K562 treated with DMSO at 1 percent for 48 hours (cell line): Measurements from ENCODE around the gene AKT1. TPM values are rescaled to one million over a fixed set of nuclear protein-coding genes. Genes with fewer than 3 reads are reported as not detected.

Source experiments
- total RNA-seq: library from RNA; unstranded; fragments of 300-600 nt; gene quantifications from 2 replicates; pipeline ENCODE4 v1.2.3, GENCODE V29; 2022; ENCODE audit warnings: low replicate concordance; ENCODE audit errors: extremely low read depth

AKT1 gene
- not detected in 2 replicates for total RNA-seq

DNA sequence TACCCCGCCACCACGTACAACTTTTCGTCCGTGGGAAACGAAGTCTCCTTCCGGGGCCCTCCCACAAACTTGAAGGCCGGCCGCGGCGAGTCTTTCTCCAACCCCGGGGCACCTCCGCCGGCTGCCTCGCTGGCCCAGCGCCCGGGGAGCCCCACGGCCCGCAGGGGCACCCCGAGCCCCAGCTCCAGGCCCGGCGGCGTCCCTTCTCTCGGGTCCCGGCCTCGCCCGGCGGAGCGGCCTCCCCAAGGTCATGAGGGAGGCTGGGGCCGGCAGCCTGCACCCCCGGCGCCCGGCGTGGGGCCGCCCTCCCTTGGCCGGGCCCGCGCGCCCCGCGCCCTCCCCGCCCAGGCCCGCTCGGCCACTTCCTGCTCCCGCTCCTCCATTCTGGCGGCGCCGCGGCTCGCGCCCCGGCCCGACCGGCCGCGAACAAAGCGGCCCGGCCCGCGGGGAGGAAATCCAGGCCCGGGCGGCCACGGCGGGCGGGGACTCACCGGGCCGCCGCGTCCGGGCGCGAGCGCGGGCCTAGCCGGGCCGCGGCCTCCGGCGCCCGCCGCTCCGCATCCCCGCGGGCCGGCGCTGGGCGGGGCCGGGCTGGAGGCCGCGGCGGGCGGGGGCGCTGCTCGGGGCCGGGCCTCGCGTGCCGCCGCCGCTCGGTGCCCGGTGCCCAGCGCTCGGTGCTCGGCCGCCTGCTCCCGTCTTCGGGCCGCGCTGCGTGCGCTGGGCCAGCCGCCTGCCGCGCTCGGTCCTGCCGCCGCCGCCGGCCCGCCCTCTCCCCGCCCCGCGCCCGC, at the start of gene AKT1:
Gene AKT1, minus strand, starts transcription at position 756 of the 788 bp plus-strand sequence. CDS start 3,105 bp downstream, outside the sequence.

DNA sequence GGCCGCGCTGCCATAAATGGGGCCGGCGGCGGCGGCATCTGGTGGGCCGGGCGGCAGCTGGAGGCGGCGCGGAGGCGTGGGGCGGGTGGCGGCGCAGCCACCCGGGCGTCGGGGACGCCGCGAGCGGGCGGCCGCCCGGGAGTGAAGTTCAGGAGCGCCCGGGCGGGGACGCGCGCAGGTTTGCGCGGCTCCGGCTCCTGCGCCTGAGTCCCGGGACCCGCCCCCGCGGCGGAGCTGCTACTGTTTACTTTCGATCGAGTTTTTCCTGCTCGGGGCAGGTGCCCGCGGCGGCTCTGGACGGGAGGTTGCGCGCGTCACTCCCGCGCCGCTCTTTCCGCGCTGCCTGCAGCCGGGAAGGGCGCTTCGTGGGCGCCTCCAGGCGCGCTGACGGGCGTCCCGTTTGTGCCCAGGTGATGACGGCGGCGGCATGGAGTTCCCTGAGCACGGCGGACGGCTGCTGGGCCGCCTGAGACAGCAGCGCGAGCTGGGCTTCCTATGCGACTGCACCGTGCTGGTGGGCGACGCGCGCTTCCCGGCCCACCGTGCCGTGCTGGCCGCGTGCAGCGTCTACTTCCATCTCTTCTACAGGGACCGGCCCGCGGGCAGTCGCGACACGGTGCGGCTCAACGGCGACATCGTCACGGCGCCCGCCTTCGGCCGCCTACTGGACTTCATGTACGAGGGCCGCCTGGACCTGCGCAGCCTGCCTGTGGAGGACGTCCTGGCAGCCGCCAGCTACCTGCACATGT, 5.4 kb upstream of the AKT1 start, which contains the start of gene ZBTB42:
Gene ZBTB42, plus strand, starts transcription at position 331 of the 749 bp plus-strand sequence. Its CDS starts 97 bp downstream, at position 428.

DNA sequence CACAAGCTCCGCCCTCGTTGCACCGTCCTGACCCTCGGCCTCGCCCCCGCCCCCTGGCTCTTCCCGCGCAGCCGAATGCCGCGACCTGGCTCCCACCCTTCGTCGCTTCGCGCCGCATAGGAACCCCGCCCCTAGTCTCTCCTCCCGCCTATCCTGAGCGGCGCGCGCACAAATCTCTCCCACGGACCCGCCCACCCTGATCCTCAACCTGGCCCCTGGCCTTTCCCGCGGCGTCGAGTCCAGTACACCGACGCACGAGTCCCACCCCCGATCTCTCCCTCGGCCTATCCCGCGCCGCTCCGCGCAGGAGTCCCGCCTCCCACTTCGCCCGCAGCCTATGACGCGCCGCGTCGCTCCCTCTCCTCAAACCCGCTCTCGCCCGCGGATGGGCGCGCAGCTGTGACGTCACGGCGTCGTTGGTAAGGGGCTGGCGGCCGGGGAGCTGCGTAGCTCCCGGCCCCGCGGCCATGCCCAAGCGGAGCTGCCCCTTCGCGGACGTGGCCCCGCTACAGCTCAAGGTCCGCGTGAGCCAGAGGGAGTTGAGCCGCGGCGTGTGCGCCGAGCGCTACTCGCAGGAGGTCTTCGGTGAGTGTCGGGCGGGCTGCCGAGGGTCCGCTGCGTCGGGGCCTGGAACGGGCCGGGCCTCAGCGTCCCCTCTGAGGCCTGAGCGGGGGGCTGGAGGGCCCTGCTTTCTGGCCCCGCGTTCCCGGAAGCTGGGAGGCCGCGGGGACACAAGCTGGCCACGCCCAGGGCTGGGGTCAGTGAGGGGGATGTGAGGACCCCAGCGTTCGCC, 42.6 kb downstream of the AKT1 start, which contains the start of gene SIVA1:
Gene SIVA1, plus strand, starts transcription at position 413 of the 793 bp plus-strand sequence. Its CDS starts 55 bp downstream, at position 468.

DNA sequence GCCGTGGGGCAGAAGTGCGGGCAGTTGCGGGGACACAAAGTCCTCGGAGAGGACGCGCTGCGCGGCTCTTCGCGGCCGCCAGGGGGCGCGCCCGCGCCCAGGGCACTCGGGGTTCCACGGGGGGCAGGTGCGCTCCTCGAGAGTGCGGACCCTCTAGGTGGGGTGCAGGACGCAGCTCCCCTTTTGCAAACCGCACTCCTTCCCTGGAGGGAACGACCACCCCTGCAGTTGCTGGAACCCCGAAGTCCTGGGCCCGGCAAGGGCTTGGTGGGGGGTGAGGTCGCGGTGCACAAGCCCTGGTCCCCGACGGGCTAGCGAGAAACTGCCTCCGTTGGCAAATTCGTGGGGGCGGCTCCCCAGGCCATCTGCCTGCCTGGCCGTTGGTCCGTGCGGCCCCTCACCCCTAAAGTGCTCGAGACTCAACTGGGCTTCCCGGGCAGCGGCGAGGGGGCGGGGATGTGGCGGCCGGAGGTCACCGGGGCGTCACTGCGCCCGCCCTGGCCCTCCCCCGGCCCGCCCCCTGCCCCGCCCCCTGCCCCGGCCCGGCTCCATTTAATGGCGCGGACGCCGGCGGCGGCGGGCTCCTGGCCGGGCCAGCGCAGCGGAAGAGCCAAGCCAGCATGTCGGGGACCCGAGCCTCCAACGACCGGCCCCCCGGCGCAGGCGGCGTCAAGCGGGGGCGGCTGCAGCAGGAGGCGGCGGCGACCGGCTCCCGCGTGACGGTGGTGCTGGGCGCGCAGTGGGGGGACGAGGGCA, 71.7 kb downstream of the AKT1 start, which contains the start of gene ADSS1:
Gene ADSS1, plus strand, starts transcription at position 579 of the 756 bp plus-strand sequence. Its CDS starts 42 bp downstream, at position 621.

Other genes with a start within 250 kb of the AKT1 start
- not detected in 2 replicates for gene C14orf180, start 216.0 kb downstream of the AKT1 start, total RNA-seq
- not detected in 2 replicates for gene TMEM179, start 191.0 kb downstream of the AKT1 start, total RNA-seq
- not detected in 2 replicates for gene INF2, start 106.1 kb downstream of the AKT1 start, total RNA-seq
- not detected in 2 replicates for gene ADSS1, start 71.5 kb downstream of the AKT1 start, total RNA-seq
- not detected in 2 replicates for gene SIVA1, start 42.6 kb downstream of the AKT1 start, total RNA-seq
- not detected in 2 replicates for gene ZBTB42, start 5.4 kb upstream of the AKT1 start, total RNA-seq
- not detected in 2 replicates for gene CEP170B, start 69.5 kb upstream of the AKT1 start, total RNA-seq
- gene PLD4, start 129.1 kb upstream of the AKT1 start, total RNA-seq: not detected in 2 replicates
- not detected in 2 replicates for gene AHNAK2, start 182.6 kb upstream of the AKT1 start, total RNA-seq
- gene CLBA1, start 190.0 kb upstream of the AKT1 start, total RNA-seq: not detected in 2 replicates
- not detected in 2 replicates for gene CDCA4, start 225.3 kb upstream of the AKT1 start, total RNA-seq